HFFc6 (cell line): ENCODE measurements around the gene SCYGR3. TPM values are rescaled to one million over a fixed set of nuclear protein-coding genes. Genes with fewer than 3 reads are reported as not detected.

ENCODE experiments used
- DNase-seq: peaks from one replicate; pipeline ENCODE4 v3.0.0-alpha.2; 2018
- H3K27ac Mint-ChIP-seq: 2 replicates; pipeline ENCODE4 v1.8.0; 2020; ENCODE audit warnings: mild to moderate bottlenecking, mixed read lengths
- H3K27me3 Mint-ChIP-seq: 2 replicates; pipeline ENCODE4 v1.8.0; 2021; ENCODE audit warnings: mild to moderate bottlenecking, moderate library complexity, mixed read lengths; ENCODE audit not compliant: insufficient read depth
- H3K36me3 Mint-ChIP-seq: 2 replicates; pipeline ENCODE4 v1.8.0; 2021; ENCODE audit warnings: low read depth, mixed read lengths
- H3K4me1 Mint-ChIP-seq: 2 replicates; pipeline ENCODE4 v1.8.0; 2020; ENCODE audit warnings: low read depth, mixed read lengths
- H3K4me3 Mint-ChIP-seq: 2 replicates; pipeline ENCODE4 v1.8.0; 2020; ENCODE audit warnings: mild to moderate bottlenecking, moderate library complexity, mixed read lengths
- H3K9me3 Mint-ChIP-seq: 2 replicates; pipeline ENCODE4 v1.8.0; 2020; ENCODE audit warnings: mild to moderate bottlenecking, mixed read lengths
- CTCF ChIP-seq: fragments of 200-600 bp; sonication (generic); IDR thresholded peaks from 2 replicates; pipeline ENCODE4 v1.5.0; 2021; ENCODE audit warnings: antibody characterized with exemption, mild to moderate bottlenecking
- total RNA-seq, 6 experiments: library from RNA; stranded (reverse); fragmentation: NEBNext Ultra II Directional; extraction: Animal tissue kit (Norgen Biotek cat#: 25700); gene quantifications; 2 replicates in 1 of 6; 3 replicates in 5 of 6; pipeline ENCODE4 v1.2.3, GENCODE V29; 2021

Gene SCYGR3
- total RNA-seq, 6 experiments from 2014 or later, result not detected

- no peak for DNase-seq
- Mint-ChIP-seq H3K4me1 (no peaks in the 10 kb centered on the region), H3K36me3 (no peaks in the 10 kb centered on the region), H3K27ac (no peak overlapping the region), H3K4me3 (no peak overlapping the region), H3K27me3 (peaks cover 8% of the 10 kb centered on the region), H3K9me3 (no peaks in the 10 kb centered on the region)
- TF ChIP-seq CTCF, result no peak
Observed at GRCh38 chr2:227632827-227633226, 18.2 kb upstream of the SCYGR3 start.

GRCh38 chr2:227630322-227630721, 15.7 kb upstream of the SCYGR3 start:
- no peak for DNase-seq
- Mint-ChIP-seq H3K27ac (no peak overlapping the region), H3K27me3 (peaks cover 5% of the 10 kb centered on the region; the same call in 1 of the 2 replicates), H3K4me1 (no peaks in the 10 kb centered on the region; the same call in 1 of the 2 replicates), H3K36me3 (no peaks in the 10 kb centered on the region), H3K4me3 (no peak overlapping the region), H3K9me3 (no peaks in the 10 kb centered on the region)
- no peak for TF ChIP-seq CTCF

GRCh38 chr2:227629435-227629834, 14.8 kb upstream of the SCYGR3 start:
- Mint-ChIP-seq H3K27ac (no peak overlapping the region), H3K9me3 (no peaks in the 10 kb centered on the region), H3K27me3 (peaks cover 5% of the 10 kb centered on the region; the same call in 1 of the 2 replicates), H3K4me3 (no peak overlapping the region), H3K4me1 (no peaks in the 10 kb centered on the region; the same call in 1 of the 2 replicates), H3K36me3 (no peaks in the 10 kb centered on the region)
- no peak for DNase-seq
- no peak for TF ChIP-seq CTCF

- Mint-ChIP-seq H3K27ac (no peak overlapping the region), H3K4me3 (no peak overlapping the region), H3K36me3 (no peaks in the 10 kb centered on the region), H3K9me3 (no peaks in the 10 kb centered on the region), H3K4me1 (peaks cover 13% of the 10 kb centered on the region), H3K27me3 (peaks cover 5% of the 10 kb centered on the region; the same call in 1 of the 2 replicates)
- no peak for TF ChIP-seq CTCF
- DNase-seq, result no peak
Observed at GRCh38 chr2:227627769-227628168, 13.1 kb upstream of the SCYGR3 start.

GRCh38 chr2:227626580-227627151, 12.0 kb upstream of the SCYGR3 start:
- Mint-ChIP-seq H3K27me3 (peaks cover 4% of the 10 kb centered on the region), H3K27ac (no peak overlapping the region), H3K4me1 (peaks cover 14% of the 10 kb centered on the region), H3K9me3 (no peaks in the 10 kb centered on the region), H3K36me3 (no peaks in the 10 kb centered on the region), H3K4me3 (no peak overlapping the region)
- TF ChIP-seq CTCF, result no peak
- DNase-seq, result no peak
